Hematopoietic multipotent progenitor cell treated with erythropoietin and hydrocortisone succinate and interleukin-3 and kit ligand, for 17 days (in vitro differentiated cells): ENCODE results near the gene SCAMP1.

Experiments used
- DNase-seq: peaks from one replicate; pipeline ENCODE4 v3.0.0-alpha.2; 2015; ENCODE audit warnings: low spot score

The SCAMP1 gene

DNA sequence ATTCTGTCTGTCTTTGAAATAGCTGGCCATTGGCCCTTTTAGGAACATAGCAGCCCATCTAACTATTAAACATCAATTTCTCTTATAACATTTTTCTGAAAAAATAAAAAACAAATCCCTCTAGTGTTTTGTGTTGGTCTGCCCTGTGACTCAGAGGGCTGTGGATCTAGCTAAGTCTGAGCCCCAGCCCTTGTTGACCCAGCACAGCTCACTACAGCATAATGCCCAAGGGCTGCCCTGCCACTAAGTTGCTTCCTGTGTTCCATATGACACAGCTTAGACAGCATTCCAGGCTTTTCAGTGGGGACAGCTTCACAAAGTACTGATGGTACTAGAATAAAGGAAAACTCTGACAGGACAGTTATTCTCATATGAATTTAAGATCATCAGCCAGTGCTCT lies 136.0 kb downstream of the SCAMP1 start:
- DNase-seq: no peak

DNA sequence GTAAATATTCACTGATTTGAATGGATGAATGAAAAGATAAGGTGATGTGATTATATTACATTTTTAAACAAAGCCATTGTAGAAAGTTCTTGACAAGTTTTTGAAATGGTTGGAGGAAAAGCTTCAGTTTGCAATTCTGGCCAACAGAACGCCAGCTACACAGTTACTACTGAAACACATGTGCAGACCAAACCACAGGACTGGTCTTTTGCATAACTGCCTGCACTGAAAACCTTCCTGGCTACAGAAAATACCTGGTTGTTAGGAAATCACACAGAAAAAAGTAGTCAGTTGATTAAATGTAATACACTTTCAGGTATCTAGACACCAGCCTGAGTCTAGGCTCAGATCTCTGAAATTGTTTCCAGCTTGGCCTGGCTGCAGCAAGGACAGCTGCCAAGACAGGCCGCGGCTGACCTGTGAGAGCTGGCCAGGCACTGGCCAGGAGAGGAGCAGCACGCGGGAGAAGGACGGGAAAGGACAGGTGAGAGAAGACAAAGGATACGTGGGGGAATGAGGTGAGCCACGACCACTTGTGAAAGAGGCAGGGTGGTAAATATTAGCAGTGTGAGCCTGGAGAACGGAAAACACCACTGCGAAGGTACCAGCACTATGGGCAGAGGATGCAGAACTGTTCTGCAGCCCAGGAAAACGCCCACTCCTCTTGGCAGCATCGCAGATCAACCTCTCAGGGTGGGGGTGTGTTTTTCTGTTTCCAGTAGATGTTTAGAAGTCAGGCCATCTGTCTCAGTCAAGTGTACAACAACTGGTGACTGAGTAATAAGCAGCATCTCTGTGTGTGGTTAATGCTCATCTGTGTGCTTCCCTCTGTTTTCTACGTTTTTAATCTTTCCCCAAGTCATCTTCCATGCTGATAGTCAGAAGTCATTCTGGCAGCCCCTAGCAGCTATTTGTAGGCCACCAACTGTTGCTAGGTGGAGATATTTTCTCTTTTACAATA lies 137.4 kb downstream of the SCAMP1 start:
- DNase-seq: no peak

DNA sequence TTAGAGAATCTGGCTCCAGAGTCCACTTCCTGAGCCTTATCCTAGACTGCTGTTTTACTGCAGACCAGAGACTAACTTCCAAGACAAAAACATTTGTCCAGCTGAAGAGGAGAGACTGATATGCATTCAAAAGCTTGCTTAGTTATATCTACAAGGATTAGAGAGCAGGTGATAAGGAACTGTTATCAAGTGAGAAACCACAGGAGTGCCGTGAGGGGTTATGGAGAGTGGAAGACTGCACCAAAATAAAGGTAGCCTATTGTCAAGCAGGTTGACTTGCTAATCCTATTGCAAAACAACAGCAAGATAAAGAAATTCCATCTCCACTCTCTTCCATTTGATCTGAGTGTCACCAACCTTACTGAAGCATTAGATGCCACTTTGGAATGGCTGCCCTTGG lies 139.1 kb downstream of the SCAMP1 start:
- no peak for DNase-seq

DNA sequence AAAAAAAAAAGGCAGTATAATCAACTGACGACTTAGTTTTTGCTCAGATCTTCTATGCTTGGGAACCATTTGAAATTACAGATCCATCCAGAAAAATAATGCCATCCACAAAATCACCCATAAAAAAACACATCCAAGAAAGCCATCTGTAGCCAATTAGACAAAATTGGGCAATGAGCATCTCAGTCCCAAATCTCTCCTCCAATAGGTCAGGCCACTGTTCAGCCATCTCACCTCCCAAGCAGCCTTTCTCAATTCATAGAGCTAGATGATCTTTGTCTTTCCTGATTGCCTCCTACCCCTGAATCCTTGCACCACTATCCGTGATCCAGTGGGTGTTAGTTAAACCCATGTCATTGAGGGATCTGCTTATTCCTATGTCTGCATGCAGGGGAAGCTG lies 139.6 kb downstream of the SCAMP1 start:
- no peak for DNase-seq

DNA sequence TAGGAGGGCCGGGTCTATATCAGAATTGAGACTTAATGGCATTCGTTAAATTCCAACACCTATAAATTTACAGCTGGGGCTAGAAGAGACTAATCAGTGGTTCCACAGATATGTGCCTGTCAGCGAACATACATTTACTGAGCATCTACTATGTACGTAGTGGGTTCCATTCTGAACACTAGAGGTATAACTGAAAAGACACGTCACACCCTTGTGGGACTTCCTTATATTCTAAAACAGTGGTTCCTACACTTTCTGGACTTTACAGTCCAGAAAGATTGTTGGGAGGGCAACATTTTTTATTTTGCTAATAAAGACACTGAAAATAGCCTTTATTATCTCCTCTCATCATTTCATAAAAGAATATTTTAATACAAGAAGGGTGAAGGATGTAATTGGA lies 140.5 kb downstream of the SCAMP1 start:
- DNase-seq: no peak

DNA sequence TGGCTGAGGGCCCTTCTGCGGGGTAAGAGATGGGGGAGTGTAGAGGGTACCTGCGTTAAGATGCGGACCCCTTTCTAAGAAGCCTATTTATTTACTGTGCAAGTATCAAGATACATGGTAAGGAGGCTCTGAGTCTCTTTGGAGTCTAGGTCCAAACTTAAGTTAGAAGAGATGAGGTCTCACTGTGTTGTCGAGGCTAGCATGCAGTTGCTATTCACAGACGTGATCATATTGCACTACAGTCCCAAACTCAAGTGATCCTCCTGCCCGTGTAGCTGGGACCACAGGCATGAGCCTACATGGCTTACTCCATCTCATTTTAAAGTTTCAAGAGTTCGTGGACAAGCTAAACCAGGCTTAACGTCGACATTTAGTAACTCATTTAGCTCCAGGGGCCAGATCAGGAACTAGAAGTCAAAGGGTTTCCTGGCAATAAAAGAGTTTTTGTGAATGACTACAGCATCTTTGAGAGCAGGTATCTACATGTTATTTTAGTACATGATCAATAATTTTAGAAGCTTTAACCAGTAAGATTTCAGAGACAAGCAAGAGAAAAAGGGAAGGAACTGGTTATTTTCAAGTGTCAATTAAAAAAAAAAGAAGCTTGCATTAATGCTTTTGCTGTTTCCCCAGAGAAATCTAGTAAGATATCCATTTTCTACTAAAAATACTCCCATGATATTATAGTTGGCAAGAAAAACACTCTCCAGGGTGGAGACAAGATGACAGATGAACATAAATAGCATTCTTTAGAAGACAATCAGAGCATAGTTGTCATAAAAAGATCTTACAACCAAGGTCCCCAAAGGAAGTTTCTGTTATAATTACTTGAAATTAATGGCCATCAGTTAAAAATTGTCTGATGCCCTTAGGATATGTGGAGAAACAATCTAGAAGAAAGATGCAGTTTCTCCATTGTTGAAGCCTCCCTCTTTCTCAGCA lies 141.3 kb downstream of the SCAMP1 start:
- DNase-seq: no peak

DNA sequence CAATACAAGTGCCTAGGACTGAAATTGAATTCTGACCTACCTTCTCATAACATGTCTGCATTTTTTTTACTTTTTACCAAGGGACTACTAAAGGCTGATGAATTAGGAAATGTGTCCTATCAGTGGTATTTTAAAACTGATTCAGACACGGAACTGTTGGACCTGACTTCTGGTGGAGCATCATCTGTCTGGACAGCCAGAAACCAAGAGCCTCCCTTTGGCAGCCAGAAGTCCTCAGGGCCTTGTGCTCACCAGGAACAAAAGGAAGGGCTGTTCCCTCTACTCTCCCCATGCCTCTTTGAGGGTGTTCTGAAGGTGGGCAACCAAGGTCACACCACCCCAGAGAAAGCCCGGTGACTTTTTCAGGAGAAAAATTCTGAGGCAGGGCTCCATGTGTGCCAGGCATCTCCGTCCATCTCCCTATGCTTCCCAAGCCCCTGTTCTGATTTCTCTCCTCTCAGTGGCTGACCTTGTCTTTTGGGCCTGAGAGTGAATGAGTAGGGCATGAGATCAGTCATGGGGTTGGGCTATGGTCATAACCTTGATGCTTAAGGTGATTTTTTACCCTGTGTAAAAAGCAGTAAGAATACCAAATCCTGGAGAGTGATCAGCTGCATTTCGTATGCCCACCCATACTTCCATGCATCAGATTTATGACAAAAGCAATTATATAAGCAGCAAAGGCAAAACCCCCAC lies 143.7 kb downstream of the SCAMP1 start:
- DNase-seq: no peak

DNA sequence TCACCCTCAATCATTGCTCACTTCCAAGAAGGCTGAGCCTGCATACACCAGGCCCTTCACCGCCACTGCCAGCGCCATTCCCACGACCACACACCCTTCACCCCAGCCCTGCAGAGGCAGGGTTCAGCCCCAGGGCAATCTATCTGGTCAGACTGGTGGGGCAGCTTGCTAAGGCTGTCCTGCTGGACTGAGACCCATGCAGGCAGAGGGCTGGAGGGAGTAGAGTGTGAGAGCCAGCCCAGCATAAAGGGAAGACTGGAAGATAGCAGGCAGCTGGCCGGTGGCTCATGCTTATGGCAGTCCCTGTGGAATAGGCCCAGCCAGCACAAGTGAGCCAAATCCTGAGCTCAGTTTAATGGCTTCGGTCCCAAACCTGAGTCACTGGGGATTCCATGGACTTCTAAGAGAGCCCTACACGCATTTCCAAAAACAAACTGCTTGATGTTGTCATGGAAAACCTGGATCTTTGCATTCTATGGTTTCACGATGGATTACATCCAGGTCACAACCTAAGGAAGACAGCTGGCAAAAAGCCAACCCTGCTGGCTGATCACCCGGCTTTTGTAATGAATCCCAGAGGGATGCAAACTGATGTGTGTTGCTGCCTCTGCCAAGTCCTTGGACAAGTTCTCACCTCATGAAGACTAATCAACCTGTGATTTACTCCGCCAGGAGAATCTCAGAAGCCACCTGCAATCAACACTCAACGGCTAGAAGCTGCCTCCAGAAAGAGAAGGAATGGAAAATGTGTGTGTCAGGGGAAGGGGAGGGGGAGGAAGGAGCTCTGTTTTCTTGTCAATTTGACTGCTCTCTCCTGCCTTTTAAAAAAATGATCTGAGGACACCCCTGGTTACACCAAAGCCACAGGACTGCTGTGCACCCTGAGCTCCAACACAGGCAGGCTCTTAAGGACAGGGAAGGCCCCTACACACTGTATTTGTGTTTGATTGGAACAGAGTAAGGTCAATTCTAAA lies 144.6 kb downstream of the SCAMP1 start:
- DNase-seq: no peak

DNA sequence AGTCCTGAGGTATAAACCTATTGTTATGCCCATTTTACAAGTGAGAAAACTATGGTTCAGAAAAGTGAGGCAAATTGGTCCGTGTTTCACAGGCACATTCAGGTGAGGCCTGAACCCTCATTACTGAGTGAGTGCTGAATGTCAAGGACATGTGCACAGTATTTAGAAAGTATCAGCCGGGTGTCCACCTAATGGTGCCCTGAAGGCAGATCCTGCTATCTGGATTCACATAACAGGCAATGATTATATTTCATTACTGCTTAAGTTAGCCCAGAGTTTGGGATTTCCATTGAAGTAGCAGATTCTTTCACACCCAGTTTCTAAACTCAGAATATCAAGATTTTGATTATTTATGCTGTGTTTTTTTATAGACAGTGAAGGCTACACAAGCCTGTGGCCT lies 145.4 kb downstream of the SCAMP1 start:
- DNase-seq: no peak

DNA sequence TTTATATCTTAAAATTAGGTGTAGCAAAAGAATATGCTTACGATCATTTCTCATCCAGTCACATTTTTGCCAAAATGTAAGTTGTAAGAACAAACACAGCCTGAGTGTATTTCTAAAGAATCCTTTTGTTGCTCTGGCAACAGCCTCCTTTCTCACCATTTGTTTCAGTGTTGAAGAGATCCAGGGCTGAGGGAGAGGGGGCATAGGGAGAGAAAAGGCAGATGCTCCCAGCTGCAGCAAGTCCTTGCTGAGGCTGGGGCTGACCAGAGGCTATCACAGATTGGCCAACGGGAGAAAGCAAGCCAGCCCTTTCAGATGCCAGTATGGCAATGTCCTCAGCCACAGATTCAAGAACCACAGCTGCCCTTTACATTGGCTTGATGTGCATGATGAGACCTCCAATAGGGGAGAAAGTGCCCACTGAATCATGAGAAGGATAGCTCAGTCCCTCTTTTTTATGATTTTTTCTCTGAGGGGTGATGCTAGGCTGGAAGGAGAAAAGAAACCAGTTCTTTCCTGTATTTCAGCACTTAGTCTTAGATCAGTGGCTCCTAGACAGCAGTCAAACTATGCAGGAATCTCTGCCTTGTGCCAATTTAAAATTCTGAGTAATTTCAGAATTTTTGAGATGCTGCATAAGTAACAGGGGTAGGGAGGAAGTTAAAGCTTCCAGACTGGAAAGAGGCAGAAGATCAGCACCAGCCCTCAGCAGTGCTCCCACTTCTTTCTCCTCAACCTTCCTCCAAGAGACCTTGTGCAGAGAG lies 146.0 kb downstream of the SCAMP1 start:
- DNase-seq: no peak

DNA sequence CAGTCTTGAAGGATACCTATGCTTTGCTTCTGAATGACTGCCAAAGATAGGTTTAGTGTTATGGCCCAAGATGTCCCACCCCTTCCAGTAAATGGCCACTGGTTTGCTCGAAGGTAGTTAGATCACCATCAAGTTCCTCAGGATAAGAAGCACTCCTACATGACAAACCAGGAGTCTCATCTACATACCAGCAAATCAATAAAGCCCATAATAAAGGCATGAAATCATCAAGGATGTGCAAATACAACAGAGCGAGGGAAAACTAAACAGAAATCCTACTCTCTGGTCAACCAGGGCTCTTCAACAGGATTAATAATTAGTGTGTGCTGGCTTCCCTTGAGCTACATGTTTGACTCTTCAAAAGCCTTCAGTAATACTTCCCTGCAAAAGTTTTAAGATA lies 147.1 kb downstream of the SCAMP1 start:
- DNase-seq: no peak

DNA sequence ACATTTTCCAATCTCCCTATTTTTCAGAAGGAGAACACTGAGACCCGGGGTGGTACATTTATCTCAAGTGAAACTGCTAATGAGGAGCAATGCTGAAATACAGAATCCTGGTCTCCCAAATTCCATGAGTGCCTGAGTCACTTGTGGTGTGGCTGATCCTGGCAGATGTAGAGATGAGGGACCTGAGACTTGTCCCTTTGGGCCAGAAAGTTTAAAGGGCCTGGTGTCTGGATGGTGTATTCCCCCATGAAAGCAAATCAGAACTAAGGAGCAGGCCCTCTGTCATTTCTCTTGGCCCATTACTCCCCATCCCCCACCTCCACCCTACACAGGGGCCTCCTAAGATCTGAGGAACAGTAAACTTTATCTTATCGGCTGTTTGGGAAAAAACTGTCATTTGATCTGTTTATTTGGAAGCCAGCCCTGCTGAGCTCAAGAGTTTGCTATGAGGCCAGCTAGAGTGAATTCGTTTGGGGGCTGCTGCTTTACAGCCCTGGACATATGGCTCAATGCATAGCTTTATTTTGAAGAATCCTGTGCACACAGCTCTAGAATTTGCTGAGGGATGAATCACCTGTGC lies 147.9 kb downstream of the SCAMP1 start:
- no peak for DNase-seq

DNA sequence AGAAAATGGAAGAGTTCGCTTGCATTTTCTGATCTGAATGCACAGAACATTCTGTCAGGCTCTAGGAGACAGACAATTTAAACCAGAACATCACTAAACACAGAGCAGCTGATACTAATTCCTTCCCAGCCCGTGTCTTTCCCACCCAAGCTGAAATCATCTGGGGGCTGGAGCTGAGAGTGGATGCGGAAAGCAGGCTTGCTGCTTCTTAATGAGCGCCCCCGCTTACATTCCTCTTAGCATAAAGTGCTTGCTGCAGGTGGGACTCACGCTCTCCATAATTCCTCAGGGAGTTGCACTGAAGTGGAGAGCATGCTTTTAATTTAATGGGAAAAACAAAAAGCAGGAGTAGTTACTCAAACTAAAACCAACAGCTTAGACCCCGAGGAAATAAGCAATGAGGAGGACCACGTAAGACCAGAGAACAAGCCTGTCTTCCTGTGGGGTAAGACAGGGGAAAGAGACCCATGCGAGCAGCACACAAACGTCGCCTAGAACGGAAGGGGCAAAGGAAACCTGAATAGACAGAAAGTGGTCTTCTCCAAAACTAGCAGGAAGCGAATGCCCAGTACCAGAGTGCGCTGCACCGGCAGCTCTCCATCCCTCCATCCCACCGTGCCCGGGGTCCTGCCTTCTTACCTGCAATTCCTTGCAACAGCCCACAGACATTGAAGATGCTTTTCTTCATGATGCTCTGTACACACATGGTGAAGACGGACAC lies 148.9 kb downstream of the SCAMP1 start:
- DNase-seq: no peak

DNA sequence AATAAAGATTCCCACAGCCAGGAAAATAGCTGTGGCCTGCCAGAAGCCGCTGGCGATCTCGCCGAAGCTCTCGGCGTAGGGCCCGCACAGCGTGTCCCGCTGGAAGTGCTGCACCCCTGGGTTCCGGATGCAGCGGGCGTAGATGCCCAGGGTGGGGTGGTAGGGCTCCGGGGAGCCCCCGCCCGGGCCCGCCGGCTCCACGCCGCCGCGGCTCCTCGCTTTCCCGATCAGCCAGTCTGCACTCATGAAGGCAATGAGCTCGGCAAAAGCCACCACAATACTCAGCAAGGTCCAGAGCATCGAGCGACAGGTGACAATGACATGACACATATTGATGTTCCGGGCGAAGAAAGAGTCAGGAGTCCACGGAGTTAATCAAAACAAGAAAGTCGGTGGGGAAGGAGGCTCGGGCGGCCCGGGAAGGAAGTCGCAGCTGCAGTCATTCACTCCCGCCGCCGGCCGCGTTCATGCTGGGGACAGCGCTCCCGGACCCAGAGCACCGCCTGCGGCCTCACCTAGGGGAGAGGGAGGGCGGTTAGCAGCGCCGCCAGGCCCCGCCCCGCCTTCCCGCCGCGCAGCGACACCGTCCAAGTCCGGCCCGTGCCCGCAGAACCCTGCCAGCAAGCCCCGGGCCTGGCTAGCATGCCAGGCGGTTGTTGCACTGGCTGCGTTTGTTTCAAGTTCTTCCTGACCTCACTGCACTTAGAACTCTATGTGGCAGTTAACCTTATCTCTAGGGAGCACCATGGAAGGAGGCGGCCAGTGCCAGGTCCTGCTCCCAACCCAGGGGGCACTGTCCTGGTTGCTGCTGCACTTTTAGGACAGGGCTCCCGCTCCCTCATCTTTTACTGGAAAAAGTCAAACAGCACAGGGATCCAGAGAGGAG lies 149.7 kb downstream of the SCAMP1 start:
- peak; percentile 52 for DNase-seq

DNA sequence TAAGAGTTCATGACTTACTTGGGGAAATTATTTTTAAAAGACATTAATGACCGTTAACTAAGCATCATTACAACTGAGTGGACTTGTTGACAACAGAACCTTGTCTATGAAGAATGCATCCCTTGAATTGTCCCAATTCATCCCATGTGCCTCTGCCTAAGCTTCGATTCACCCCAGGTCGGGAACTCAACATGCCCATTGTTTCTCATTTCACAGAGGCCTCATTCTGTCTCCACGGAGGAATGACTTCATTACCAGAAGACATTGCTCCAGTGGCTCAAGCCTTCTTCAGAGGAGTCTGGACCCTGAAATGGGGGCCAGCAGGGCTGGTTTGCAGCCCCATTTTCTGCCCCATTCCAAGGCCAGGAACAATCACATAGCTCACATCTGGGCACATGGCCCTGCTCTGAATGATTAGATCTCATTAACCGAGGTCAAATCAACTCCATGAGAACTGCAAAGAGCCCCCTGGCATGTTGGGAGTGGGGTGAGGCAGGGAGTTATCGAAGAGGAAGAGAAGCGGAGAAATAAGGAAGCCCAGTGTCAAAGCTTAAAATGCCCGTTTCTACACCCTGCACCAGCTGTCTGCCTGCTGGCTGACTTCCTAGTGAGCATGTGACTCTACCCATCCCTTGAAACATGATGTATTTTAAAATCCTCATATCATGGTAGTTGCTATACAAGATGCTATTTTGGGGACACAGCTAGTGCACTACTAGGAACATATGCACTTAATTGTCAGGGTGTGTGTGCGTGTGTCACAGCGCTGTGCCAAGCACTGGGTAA lies 150.9 kb downstream of the SCAMP1 start:
- DNase-seq: no peak

DNA sequence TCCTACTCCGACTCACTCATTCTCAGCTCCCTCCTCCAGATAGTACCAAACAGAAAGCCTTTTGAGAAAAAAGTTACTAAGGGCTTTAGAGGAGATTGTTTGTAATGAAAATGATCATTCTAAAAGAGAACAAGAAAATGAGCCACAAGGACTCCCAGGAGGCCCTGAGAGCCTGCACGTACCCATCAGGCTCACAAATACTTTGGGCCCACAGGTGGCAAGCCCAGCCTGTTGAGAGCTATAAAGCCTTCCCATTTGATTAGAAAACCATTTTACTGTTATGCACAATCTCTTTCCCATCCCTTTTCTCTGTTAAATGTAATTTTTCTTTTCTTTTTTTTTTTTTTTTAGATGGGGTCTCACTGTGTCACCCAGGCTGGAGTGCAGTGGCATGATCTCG lies 152.0 kb downstream of the SCAMP1 start:
- no peak for DNase-seq

DNA sequence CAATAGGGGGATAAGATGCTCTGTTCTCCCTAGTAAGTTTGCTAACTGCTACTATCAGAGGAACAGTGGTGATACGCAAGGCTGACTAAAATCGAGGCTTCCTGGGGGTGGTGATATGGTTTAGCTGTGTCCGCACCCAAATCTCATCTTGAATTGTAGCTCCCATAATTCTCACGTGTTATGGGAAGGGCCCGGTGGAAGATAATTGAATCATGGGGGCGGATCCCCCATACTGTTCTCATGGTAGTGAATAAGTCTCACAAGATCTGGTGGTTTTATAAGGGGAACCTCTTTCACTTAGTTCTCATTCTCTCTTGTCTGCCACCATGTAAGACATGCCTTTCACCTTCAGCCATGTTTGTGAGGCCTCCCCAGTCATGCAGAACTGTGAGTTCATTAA lies 153.0 kb downstream of the SCAMP1 start:
- no peak for DNase-seq
